GM21447 (cell line): ENCODE results near the gene FEV.
"Not testable (repeated sequence)": the region's sequence is repeated elsewhere in the genome, so short reads cannot be mapped to it uniquely, and the experiment has no call there.

Experiments used
- ATAC-seq: cut with Tn5 transposase; IDR thresholded peaks from one replicate; pipeline ENCODE4 v1.9.1; 2021; ENCODE audit not compliant: unreplicated experiment

The FEV gene

DNA sequence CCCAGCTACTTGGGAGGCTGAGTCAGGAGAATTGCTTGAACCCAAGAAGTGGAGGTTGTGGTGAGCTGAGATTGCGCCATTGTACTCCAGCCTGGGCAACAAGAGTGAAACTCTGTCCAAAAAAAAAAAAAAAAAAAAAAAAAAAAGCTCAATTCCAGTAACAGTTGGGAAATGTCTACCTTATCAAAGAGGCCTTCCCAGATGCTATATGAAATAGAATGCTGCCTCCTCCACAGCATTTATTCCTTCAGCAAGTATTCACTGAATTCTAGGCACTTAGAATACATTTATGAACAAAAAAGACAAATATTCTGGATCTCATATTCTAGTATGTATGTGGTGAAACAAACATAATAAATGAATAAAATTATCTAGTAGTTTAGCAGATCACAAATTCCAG is 38.4 kb downstream of the FEV start:
- no peak for ATAC-seq

GRCh38 chr2:218944759-218945404 is 40.1 kb downstream of the FEV start:
- ATAC-seq, result no peak

GRCh38 chr2:218931751-218932150 is 53.2 kb downstream of the FEV start:
- not testable (repeated sequence) for ATAC-seq
